Measurements from ENCODE around the gene BACH1. TPM values are rescaled to one million over a fixed set of nuclear protein-coding genes. Genes with fewer than 3 reads are reported as not detected.

BACH1 gene
- total and polyA plus RNA-seq, 2 of the 8 experiments (the other 6 are each of a cell fraction or from before 2014, with no cell fraction given): 6.9 to 50.7 TPM

GRCh38 chr21:29264721-29265120, 34.0 kb upstream of the BACH1 start:
- no peaks in the 10 kb centered on the region for H3K79me1 ChIP-seq (ENCODE audit: low read depth, low read length)
- no peaks in the 10 kb centered on the region for H3K36me3 ChIP-seq (ENCODE audit: control insufficient read depth in 2 of 4, insufficient read depth in 4 of 4, low read length in 3 of 4)
- WGBS, 2 experiments (ENCODE audit: extremely low coverage in 1 of 2, insufficient coverage in 1 of 2, insufficient read length in 1 of 2, insufficient replicate concordance in 2 of 2, low coverage in 1 of 2, low lambda C conversion rate in 2 of 2, missing lambda C conversion rate in 1 of 2): 75% methylated on average over 1 of the region's 1 CpG; no CpG with 5 or more reads in 1 of the 2 experiments
- no peaks in the 10 kb centered on the region for H4K20me1 ChIP-seq (replicated peaks in 1 of 2; ENCODE audit: control insufficient read depth in 1 of 2, insufficient read depth in 2 of 2, low read length in 2 of 2)
- H3K23ac ChIP-seq (ENCODE audit: insufficient read length): no peak overlapping the region
- no peak overlapping the region for H2BK15ac ChIP-seq (ENCODE audit: low read length)
- H3K23me2 ChIP-seq (ENCODE audit: low read depth, low read length): no peaks in the 10 kb centered on the region
- no peak overlapping the region for H2BK20ac ChIP-seq (ENCODE audit: low read length)
- H2AFZ ChIP-seq (ENCODE audit: low read length): no peak overlapping the region
- H2BK120ac ChIP-seq (replicated peaks; ENCODE audit: low read depth, low read length): no peak overlapping the region
- ChIA-PET CTCF (ENCODE audit: partially characterized antibody) (no interaction called here), POLR2A (ENCODE audit: partially characterized antibody) (no interaction called here)
- H3K14ac ChIP-seq (ENCODE audit: insufficient read length): no peak overlapping the region
- H3K4me1 ChIP-seq (replicated peaks in 1 of 4; ENCODE audit: control insufficient read depth in 3 of 4, insufficient read depth in 4 of 4, low read length in 3 of 4): no peaks in the 10 kb centered on the region
- FAIRE-seq (no peak), DNase-seq (ENCODE audit: low read depth in 1 of 2, low spot score in 2 of 2) (no peak)
- H2AK5ac ChIP-seq (ENCODE audit: low read depth, low read length): no peak overlapping the region
- no peak overlapping the region for H3K27ac ChIP-seq (ENCODE audit: low read depth, low read length)
- no peak overlapping the region for H3K4ac ChIP-seq (replicated peaks; ENCODE audit: insufficient read length, low read depth, low read length)
- no peak overlapping the region for H2BK12ac ChIP-seq (ENCODE audit: low read depth, low read length)
- no peak overlapping the region for H3K4me2 ChIP-seq (ENCODE audit: insufficient read depth in 1 of 2, low read depth in 2 of 2, low read length in 2 of 2)
- H4K8ac ChIP-seq (ENCODE audit: extremely low read depth, insufficient read depth, low read length): no peak overlapping the region
- H4K5ac ChIP-seq (ENCODE audit: insufficient read length, low read depth, low read length): no peak overlapping the region
- TF ChIP-seq SIN3A (conservative IDR thresholded peaks at IDR 0.05 in 1 of 2, IDR thresholded peaks at IDR 0.05 in 1 of 2; ENCODE audit: low read depth in 1 of 2, low read length in 2 of 2): no peak
- TF ChIP-seq TAF1 (IDR thresholded peaks at IDR 0.05; ENCODE audit: low read depth, low read length): no peak
- no peak for TF ChIP-seq ATF3 (IDR thresholded peaks at IDR 0.05; ENCODE audit: insufficient read depth, low read depth, low read length)
- no peak for TF ChIP-seq FOSL1 (IDR thresholded peaks at IDR 0.05; ENCODE audit: insufficient read depth, low read depth, low read length)
- no peak for TF ChIP-seq PHF8 (conservative IDR thresholded peaks at IDR 0.05; ENCODE audit: low read depth, low read length)
- no peak for TF ChIP-seq HDAC2 (IDR thresholded peaks at IDR 0.05; ENCODE audit: borderline replicate concordance in 1 of 2, low read depth in 2 of 2, low read length in 2 of 2)
- no peak for TF ChIP-seq EZH2 (IDR thresholded peaks at IDR 0.05; ENCODE audit: low read depth, low read length, severe bottlenecking)
- TF ChIP-seq JUND (IDR thresholded peaks at IDR 0.05; ENCODE audit: low read length): no peak
- no peak for TF ChIP-seq USF2 (IDR thresholded peaks at IDR 0.05; ENCODE audit: low read length)
- H2BK5ac ChIP-seq (ENCODE audit: low read depth, low read length): no peak overlapping the region
- H4K91ac ChIP-seq (replicated peaks; ENCODE audit: insufficient read length, low read length): no peak overlapping the region
- no peaks in the 10 kb centered on the region for H3K27me3 ChIP-seq (replicated peaks in 1 of 4; ENCODE audit: control insufficient read depth in 3 of 4, extremely low read depth in 1 of 4, insufficient read depth in 3 of 4, low read length in 3 of 4)
- no peak overlapping the region for H3K9ac ChIP-seq (replicated peaks in 1 of 4; ENCODE audit: extremely low read depth in 1 of 4, low read depth in 3 of 4, low read length in 3 of 4)
- H3K9me3 ChIP-seq (ENCODE audit: insufficient read depth in 2 of 2, low read depth in 1 of 2, low read length in 1 of 2): no peaks in the 10 kb centered on the region
- H3K18ac ChIP-seq (ENCODE audit: extremely low read depth, low read length): no peak overlapping the region
- no peaks in the 10 kb centered on the region for H3K79me2 ChIP-seq (ENCODE audit: control insufficient read depth in 1 of 2, insufficient read depth in 2 of 2, low read length in 2 of 2)
- H3K56ac ChIP-seq (replicated peaks; ENCODE audit: insufficient read length, low read depth, low read length): no peak overlapping the region
- no peak overlapping the region for H3K4me3 ChIP-seq (ENCODE audit: extremely low read depth in 1 of 4, insufficient read depth in 2 of 4, low read depth in 3 of 4, low read length in 4 of 4)

Measured in H1 (cell line).